HG03025 (cell line): Measurements from ENCODE around the gene P3R3URF.
"Not testable (repeated sequence)": the region's sequence is repeated elsewhere in the genome, so short reads cannot be mapped to it uniquely, and the experiment has no call there.

Source experiments
- ATAC-seq: cut with Tn5 transposase; IDR thresholded peaks from one replicate; pipeline ENCODE4 v1.9.1; 2021; ENCODE audit warnings: mild to moderate bottlenecking, moderate library complexity; ENCODE audit not compliant: unreplicated experiment, low FRiP score

The P3R3URF gene

GRCh38 chr1:46176211-46176865 is at the start of gene P3R3URF:
TSS of gene P3R3URF (minus strand) at chr1:46176488. CDS start at chr1:46176471, 17 bp downstream.
- ATAC-seq, result no peak

- ATAC-seq, result no peak
Measured at GRCh38 chr1:46224966-46225365, 48.7 kb upstream of the P3R3URF start.

- ATAC-seq, result no peak
Measured at GRCh38 chr1:46223472-46223943, 47.2 kb upstream of the P3R3URF start.

GRCh38 chr1:46223055-46223454 is 46.8 kb upstream of the P3R3URF start:
- not testable (repeated sequence) for ATAC-seq

GRCh38 chr1:46221749-46222148 is 45.5 kb upstream of the P3R3URF start:
- no peak for ATAC-seq

GRCh38 chr1:46220808-46221207 is 44.5 kb upstream of the P3R3URF start:
- ATAC-seq, result no peak

GRCh38 chr1:46219551-46220520 is 43.5 kb upstream of the P3R3URF start:
- ATAC-seq, result no peak

GRCh38 chr1:46218443-46218842 is 42.2 kb upstream of the P3R3URF start:
- no peak for ATAC-seq

GRCh38 chr1:46215504-46215903 is 39.2 kb upstream of the P3R3URF start:
- ATAC-seq, result no peak

- no peak for ATAC-seq
Measured at GRCh38 chr1:46211051-46211450, 34.8 kb upstream of the P3R3URF start.

GRCh38 chr1:46210561-46210960 is 34.3 kb upstream of the P3R3URF start:
- ATAC-seq, result no peak

GRCh38 chr1:46206399-46206798 is 30.1 kb upstream of the P3R3URF start:
- no peak for ATAC-seq

- no peak for ATAC-seq
Measured at GRCh38 chr1:46205791-46206190, 29.5 kb upstream of the P3R3URF start.

GRCh38 chr1:46205141-46205540 is 28.9 kb upstream of the P3R3URF start:
- ATAC-seq, result no peak

GRCh38 chr1:46204406-46204742 is 28.1 kb upstream of the P3R3URF start:
- ATAC-seq, result no peak

- ATAC-seq, result no peak
Measured at GRCh38 chr1:46203738-46204405, 27.6 kb upstream of the P3R3URF start.

GRCh38 chr1:46199233-46199749 is 23.0 kb upstream of the P3R3URF start:
- no peak for ATAC-seq

- peak; percentile 64 for ATAC-seq
Measured at GRCh38 chr1:46197964-46198811, 21.9 kb upstream of the P3R3URF start, which contains the start of gene POMGNT1. TSS of gene POMGNT1 (minus strand) at chr1:46198434. CDS start at chr1:46197821, 613 bp downstream.

- ATAC-seq, result no peak
Measured at GRCh38 chr1:46197560-46197963, 21.3 kb upstream of the P3R3URF start.

- ATAC-seq, result no peak
Measured at GRCh38 chr1:46196609-46197008, 20.3 kb upstream of the P3R3URF start.
